Measurements from ENCODE around the gene C17orf67.

DNA sequence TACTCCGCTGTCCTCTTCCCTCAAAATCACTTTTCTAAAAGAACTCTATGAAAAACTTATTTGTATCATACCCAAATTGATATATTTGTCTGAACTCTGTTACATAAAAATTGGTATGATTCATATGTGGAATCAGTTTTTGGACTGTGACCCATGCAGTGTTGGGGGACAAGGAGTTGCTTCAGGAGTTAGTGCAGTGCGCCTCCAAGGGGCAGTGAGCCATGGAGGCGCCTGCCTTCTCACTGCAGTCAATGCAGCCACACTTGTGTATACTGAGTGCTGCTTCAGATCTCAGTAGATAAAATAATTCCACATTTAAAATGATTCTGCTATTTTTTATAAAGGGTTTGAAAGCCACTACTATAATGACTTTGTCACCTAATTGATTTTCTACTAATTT, 32.8 kb upstream of the C17orf67 start:
- no peak for TF ChIP-seq POLR2A (IDR thresholded peaks at IDR 0.05)
- TF ChIP-seq, protein P1, sequence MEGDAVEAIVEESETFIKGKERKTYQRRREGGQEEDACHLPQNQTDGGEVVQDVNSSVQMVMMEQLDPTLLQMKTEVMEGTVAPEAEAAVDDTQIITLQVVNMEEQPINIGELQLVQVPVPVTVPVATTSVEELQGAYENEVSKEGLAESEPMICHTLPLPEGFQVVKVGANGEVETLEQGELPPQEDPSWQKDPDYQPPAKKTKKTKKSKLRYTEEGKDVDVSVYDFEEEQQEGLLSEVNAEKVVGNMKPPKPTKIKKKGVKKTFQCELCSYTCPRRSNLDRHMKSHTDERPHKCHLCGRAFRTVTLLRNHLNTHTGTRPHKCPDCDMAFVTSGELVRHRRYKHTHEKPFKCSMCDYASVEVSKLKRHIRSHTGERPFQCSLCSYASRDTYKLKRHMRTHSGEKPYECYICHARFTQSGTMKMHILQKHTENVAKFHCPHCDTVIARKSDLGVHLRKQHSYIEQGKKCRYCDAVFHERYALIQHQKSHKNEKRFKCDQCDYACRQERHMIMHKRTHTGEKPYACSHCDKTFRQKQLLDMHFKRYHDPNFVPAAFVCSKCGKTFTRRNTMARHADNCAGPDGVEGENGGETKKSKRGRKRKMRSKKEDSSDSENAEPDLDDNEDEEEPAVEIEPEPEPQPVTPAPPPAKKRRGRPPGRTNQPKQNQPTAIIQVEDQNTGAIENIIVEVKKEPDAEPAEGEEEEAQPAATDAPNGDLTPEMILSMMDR (IDR thresholded peaks at IDR 0.05), result no peak
